NT2/D1 (cell line): ENCODE results near the gene KREMEN1.
"Not testable (repeated sequence)": the region's sequence is repeated elsewhere in the genome, so short reads cannot be mapped to it uniquely, and the experiment has no call there.

Experiments used
- DNase-seq: peaks from one replicate; pipeline ENCODE4 v3.0.0-alpha.2; 2011; ENCODE audit warnings: low read depth, low spot score
- H3K27me3 ChIP-seq: 2 replicates; pipeline ENCODE4 v1.6.0; 2011; ENCODE audit warnings: mild to moderate bottlenecking; ENCODE audit not compliant: insufficient read length, insufficient read depth
- H3K36me3 ChIP-seq: 2 replicates; pipeline ENCODE4 v1.6.1; 2011; ENCODE audit warnings: mild to moderate bottlenecking, low read length, mixed read lengths; ENCODE audit not compliant: insufficient read depth, insufficient read length
- H3K4me1 ChIP-seq: 2 replicates; pipeline ENCODE4 v1.5.1; 2011; ENCODE audit not compliant: insufficient read depth, insufficient read length
- H3K4me3 ChIP-seq: 2 replicates; pipeline ENCODE4 v1.5.1; 2011; ENCODE audit warnings: low read depth; ENCODE audit not compliant: insufficient read length
- H3K9ac ChIP-seq: 2 replicates; pipeline ENCODE4 v1.6.0; 2011; ENCODE audit warnings: low read depth; ENCODE audit not compliant: insufficient read length
- H3K9me3 ChIP-seq: 2 replicates; pipeline ENCODE4 v1.5.1; 2011; ENCODE audit warnings: mild to moderate bottlenecking, low read length; ENCODE audit not compliant: insufficient read depth
- SUZ12 ChIP-seq: IDR thresholded peaks from 2 replicates; pipeline ENCODE4 v1.6.1; 2011; ENCODE audit not compliant: insufficient read length, insufficient read depth; ENCODE audit errors: extremely low read depth
- YY1 ChIP-seq: IDR thresholded peaks from 2 replicates; pipeline ENCODE4 v1.6.1; 2011; ENCODE audit not compliant: insufficient read length, insufficient read depth
- ZNF274 ChIP-seq: IDR thresholded peaks from 2 replicates; pipeline ENCODE4 v1.6.1; 2011; ENCODE audit warnings: mild to moderate bottlenecking, low read depth, low read length

Gene KREMEN1

DNA sequence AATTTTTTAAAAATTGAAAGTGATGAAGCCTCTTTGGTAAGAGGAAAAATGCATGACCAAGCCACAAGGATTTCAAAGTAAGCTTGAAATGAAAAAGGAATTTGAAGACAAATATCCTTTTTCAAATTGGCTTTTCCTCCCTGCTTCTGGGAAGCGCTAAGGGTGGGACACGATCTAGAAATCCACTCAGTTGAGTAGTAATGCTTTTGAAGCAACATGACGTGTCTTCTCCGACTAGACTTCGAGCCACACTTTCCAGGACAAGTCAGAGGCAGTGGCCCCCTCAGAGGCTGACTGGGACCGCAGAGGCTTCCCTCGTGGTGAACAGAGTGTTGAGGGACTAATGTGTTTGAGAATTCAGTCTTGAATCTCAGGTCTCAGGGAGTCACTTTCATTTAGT, 39.8 kb downstream of the KREMEN1 start:
- TF ChIP-seq SUZ12 = no peak
- no peak for TF ChIP-seq ZNF274
- TF ChIP-seq YY1 = no peak

DNA sequence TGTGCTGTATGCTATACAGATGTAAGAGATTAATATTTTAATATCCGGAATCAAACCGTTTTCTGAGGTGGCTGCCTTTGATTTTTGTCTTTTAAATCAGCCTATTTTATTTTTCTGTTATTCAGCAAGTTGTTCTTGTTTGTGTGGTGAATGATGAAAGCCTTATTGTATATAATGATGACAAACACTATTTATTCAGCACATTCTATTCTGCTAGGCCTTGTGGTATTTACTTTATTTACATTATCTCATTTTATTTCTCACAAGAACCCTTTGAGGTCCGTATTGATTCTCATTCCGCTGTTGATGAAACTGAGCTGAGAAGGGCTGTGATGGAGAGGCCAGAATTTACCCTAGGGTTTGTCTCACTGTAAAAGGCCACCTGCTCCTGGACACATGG, 40.5 kb downstream of the KREMEN1 start:
- Histone ChIP-seq H3K9me3 (no peaks in the 10 kb centered on the region), H3K4me1 (peaks cover 2% of the 10 kb centered on the region), H3K36me3 (no peaks in the 10 kb centered on the region), H3K9ac (no peak overlapping the region), H3K4me3 (no peak overlapping the region), H3K27me3 (no peaks in the 10 kb centered on the region)
- TF ChIP-seq SUZ12 (no peak), ZNF274 (no peak), YY1 (no peak)
- no peak for DNase-seq

More for the DNA sequence above, 39.8 kb downstream of the KREMEN1 start:
- no peak overlapping the region for H3K4me3 ChIP-seq
- H3K4me1 ChIP-seq = peaks cover 2% of the 10 kb centered on the region
- H3K36me3 ChIP-seq = no peaks in the 10 kb centered on the region
- no peak for DNase-seq
- H3K9me3 ChIP-seq = no peaks in the 10 kb centered on the region
- H3K9ac ChIP-seq = no peak overlapping the region
- H3K27me3 ChIP-seq = no peaks in the 10 kb centered on the region

DNA sequence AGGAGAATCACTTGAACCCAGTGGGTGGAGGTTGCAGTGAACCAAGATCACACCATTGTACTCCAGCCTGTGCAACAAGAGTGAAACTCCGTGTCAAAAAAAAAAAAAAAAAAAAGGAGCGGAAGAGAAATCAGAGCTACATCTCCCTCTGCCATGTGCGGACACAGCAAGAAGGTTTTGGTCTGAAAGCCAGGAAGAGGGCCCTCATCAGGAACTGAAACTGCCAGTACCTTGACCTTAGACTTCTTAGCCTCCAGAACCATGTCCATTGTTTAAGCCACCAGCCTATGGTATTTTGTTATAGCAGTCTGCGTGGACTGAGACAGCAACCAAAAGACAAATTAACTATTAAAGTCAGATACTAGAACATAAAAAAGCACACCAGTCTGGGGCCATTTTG, 41.6 kb downstream of the KREMEN1 start:
- no peak overlapping the region for H3K9ac ChIP-seq
- TF ChIP-seq SUZ12 (no peak), YY1 (no peak), ZNF274 (no peak)
- no peaks in the 10 kb centered on the region for H3K9me3 ChIP-seq
- no peak overlapping the region for H3K4me3 ChIP-seq
- no peak for DNase-seq
- peaks cover 2% of the 10 kb centered on the region for H3K4me1 ChIP-seq
- H3K27me3 ChIP-seq = no peaks in the 10 kb centered on the region
- H3K36me3 ChIP-seq = no peaks in the 10 kb centered on the region

DNA sequence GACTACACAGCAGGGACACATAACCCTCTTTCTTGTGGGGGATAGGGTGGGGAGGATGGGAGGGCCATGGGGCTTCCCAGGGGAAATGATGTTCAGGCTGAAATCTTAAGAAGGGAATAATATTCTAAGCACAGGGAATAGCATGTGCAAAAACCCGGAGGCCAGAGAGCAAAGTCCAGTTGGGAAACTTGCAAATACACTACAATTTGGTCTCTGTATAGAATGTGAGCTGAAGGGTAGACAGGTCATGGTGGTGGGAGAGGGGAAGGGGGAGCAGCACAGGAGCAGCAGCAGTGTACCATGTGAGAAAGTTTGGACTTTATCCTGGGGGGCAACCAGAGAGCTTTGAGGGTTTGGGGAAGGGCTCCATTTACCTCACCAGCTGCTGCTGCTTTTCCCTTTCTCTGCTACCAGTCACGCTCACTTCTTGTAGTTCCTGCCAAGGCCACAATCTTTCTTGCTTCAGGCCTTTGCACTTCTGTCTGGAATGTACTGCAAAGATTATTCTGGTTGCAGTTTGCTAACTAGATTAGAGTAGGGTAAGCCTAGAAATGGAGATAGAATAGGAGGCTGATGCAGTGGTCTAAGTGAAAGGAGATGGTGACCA, 43.0 kb downstream of the KREMEN1 start:
- H3K9ac ChIP-seq = no peak overlapping the region
- TF ChIP-seq SUZ12 (no peak), ZNF274 (no peak), YY1 (no peak)

DNA sequence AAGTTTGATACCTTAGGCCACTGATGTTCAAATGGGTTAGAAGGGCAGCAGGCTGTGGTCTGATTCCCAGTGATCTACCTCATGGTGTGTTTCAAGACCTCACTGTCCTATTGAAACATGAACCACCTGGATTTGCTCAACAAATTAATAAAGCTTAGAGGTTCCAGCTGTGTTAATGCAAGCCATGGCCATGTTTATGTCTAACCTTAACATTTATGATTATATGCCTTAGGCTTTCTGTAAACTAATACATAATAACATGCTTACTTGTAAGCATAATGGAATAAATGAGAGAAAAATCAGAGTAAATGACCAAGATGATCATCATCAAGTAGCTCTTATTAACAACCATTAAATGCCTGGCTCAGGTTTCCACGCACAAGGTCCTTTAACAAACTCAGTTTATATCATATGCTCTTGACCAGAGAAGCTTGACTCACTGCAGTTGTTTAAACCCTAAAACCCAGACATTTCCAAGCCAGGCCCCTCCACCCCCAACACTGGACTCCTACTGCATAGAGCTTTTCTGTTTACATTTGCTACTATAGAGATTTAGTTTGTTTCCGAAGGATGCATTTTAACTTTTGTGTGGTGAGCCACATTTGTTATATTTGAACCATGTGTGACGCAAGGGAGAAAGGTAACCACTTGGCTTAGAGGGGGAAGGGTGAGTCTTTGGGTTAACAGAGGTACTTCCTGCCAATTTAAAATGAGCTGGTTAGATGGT, 43.7 kb downstream of the KREMEN1 start:
- no peak overlapping the region for H3K9ac ChIP-seq
- no peaks in the 10 kb centered on the region for H3K36me3 ChIP-seq
- no peak overlapping the region for H3K4me3 ChIP-seq
- H3K27me3 ChIP-seq = no peaks in the 10 kb centered on the region
- TF ChIP-seq ZNF274 (no peak), SUZ12 (no peak), YY1 (no peak)
- no peaks in the 10 kb centered on the region for H3K9me3 ChIP-seq
- no peak for DNase-seq
- H3K4me1 ChIP-seq = peaks cover 2% of the 10 kb centered on the region

More for the DNA sequence above, 43.0 kb downstream of the KREMEN1 start:
- Histone ChIP-seq H3K27me3 (no peaks in the 10 kb centered on the region), H3K4me3 (no peak overlapping the region), H3K4me1 (peaks cover 2% of the 10 kb centered on the region), H3K36me3 (no peaks in the 10 kb centered on the region), H3K9me3 (no peaks in the 10 kb centered on the region)
- DNase-seq = no peak

DNA sequence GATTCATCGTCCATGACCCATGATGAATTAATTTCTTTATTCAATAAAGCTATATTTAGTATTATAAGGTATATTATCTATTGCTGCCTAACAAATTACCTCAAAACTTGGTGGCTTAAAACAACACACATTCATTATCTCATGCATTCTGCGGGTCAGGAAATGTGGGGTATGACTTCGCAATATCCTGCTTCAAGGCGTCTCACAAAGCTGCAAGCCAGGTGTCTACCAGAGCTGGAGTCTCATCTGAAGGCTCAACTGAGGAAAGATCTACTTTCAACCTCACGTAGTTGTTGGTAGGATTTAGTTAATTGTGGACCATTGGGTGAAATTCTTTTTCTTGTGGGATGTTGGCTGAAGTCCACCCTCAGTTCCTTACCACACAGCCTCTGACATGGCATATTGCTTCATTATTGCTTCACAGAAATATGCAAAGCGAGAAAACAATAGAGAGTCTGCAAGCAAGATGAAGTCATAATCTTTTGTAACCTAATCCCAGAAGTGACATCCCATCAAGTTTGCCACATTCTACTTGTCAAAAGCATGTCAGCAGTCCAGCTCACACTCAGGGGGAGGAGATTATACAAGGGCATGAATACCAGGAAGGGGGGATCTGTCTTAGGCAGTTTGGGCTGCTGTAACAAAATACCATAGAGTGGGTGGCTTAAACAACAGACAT, 45.1 kb downstream of the KREMEN1 start:
- Histone ChIP-seq H3K27me3 (no peaks in the 10 kb centered on the region), H3K4me1 (peaks cover 2% of the 10 kb centered on the region), H3K4me3 (no peak overlapping the region), H3K9ac (no peak overlapping the region), H3K36me3 (no peaks in the 10 kb centered on the region), H3K9me3 (no peaks in the 10 kb centered on the region)
- DNase-seq = no peak
- TF ChIP-seq YY1 (no peak), SUZ12 (no peak), ZNF274 (no peak)

DNA sequence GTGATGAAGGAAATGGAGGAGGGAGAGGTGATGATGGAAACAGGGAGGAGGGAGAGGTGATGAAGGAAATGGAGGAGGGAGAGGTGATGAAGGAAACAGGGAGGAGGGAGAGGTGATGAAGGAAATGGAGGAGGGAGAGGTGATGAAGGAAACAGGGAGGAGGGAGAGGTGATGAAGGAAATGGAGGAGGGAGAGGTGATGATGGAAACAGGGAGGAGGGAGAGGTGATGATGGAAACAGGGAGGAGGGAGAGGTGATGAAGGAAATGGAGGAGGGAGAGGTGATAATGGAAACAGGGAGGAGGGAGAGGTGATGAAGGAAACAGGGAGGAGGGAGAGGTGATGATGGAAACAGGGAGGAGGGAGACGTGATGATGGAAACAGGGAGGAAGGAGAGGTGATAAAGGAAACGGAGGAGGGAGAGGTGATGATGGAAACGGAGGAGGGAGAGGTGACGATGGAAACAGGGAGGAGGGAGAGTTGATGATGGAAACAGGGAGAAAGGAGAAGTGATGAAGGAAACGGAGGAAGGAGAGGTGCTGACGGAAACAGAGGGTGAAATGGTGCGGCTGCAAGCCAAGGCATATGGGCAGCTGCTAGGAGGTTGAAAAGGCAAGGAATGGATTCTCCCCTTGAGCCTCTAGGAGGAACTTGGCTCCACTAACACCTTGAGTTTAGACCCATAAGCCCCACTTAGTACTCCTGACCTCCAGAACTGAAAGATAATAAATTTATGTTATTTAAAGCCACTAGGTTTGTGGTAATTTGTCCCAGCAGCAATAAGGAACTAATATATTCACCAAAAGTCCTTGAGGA, 47.5 kb downstream of the KREMEN1 start:
- H3K27me3 ChIP-seq, H3K9ac ChIP-seq, H3K36me3 ChIP-seq, DNase-seq, H3K4me1 ChIP-seq, H3K9me3 ChIP-seq, H3K4me3 ChIP-seq: not testable (repeated sequence)
